WI38 (cell line): ENCODE results near the gene PEG3.

Source experiments
- H3K4me3 ChIP-seq: 2 replicates; pipeline ENCODE4 v1.5.1; 2011; ENCODE audit warnings: low read depth, mild to moderate bottlenecking, control low read depth, low read length
- TF ChIP-seq, protein P1 (sequence below): IDR thresholded peaks from 2 replicates; pipeline ENCODE4 v1.5.1; 2012; ENCODE audit warnings: low read depth, mild to moderate bottlenecking, control low read depth, low read length

Gene PEG3

GRCh38 chr19:56834564-56835375 lies 5.8 kb downstream of the PEG3 start:
- TF ChIP-seq, protein P1, sequence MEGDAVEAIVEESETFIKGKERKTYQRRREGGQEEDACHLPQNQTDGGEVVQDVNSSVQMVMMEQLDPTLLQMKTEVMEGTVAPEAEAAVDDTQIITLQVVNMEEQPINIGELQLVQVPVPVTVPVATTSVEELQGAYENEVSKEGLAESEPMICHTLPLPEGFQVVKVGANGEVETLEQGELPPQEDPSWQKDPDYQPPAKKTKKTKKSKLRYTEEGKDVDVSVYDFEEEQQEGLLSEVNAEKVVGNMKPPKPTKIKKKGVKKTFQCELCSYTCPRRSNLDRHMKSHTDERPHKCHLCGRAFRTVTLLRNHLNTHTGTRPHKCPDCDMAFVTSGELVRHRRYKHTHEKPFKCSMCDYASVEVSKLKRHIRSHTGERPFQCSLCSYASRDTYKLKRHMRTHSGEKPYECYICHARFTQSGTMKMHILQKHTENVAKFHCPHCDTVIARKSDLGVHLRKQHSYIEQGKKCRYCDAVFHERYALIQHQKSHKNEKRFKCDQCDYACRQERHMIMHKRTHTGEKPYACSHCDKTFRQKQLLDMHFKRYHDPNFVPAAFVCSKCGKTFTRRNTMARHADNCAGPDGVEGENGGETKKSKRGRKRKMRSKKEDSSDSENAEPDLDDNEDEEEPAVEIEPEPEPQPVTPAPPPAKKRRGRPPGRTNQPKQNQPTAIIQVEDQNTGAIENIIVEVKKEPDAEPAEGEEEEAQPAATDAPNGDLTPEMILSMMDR, result no peak
- H3K4me3 ChIP-seq, result no peak overlapping the region

GRCh38 chr19:56832352-56832928 lies 8.1 kb downstream of the PEG3 start:
- TF ChIP-seq, protein P1, result no peak
- no peak overlapping the region for H3K4me3 ChIP-seq

DNA sequence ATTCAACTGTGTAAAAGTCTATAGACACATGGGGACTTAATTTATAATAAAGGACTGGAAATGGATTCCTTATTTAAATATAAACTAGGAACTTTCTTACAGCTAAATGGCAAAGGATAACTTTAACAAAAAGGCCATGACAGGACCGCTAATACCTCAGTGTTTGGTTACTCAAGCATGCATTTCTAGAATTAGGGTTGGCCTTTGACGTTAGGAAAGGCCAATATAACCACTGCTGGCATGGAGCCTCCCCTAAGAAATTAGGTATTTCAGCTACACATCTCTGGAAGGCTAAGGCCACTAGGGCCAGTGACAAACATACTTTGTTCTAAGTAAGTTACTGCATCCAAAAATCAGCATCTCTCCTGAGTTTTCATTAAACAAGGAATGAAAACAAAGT lies 9.3 kb downstream of the PEG3 start:
- TF ChIP-seq, protein P1, result no peak
- no peak overlapping the region for H3K4me3 ChIP-seq

DNA sequence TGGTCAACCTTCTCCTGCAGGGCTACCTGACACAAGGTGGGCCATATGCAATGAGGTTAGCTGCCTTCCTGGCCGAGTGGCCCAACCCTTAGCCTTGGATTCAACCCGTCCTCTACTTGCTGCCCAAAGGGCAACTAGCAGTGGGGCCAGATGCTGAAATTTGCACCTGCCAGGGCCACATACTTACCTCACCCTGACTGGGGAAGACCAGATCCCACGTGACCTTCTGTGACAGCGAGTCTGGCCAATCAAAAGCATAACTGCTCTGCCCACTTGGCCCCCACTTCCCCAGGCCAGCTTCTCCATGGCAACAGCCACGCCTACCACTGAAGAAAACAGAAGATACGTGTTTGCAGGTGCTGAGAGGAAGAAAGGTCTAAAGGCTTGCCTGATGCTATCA lies 10.9 kb downstream of the PEG3 start:
- TF ChIP-seq, protein P1, result no peak
- no peak overlapping the region for H3K4me3 ChIP-seq

DNA sequence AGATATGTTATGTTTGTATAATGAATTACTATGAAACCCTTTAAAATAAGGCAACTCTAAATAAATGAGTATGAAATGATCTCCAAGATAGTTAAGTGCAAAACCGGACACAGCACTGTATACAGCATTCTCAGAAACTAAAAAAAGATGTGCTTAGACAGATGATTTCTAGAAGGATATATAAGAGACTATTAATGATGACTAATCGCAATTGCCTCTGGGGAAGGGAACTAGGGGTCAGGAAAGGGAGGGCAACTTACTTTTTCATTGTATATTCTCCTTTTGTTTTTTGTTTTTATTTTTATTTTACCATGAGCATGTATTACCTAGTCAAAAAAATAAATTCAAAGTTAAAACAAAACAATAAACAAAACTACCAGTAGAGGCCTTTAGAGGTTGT lies 12.8 kb downstream of the PEG3 start:
- H3K4me3 ChIP-seq, result no peak overlapping the region
- TF ChIP-seq, protein P1, result no peak

- no peak overlapping the region for H3K4me3 ChIP-seq
- TF ChIP-seq, protein P1, result no peak
Measured at GRCh38 chr19:56823956-56824355, 16.6 kb downstream of the PEG3 start.

- TF ChIP-seq, protein P1, result no peak
- H3K4me3 ChIP-seq, result no peak overlapping the region
Measured at GRCh38 chr19:56823417-56823816, 17.1 kb downstream of the PEG3 start.
